ENCODE measurements around the gene ELOVL6. TPM values are rescaled to one million over a fixed set of nuclear protein-coding genes. Genes with fewer than 3 reads are reported as not detected.

Gene ELOVL6
- total and polyA plus RNA-seq, 2 of the 4 experiments (the other 2 are of a cell fraction): 17.9 to 19.0 TPM

DNA sequence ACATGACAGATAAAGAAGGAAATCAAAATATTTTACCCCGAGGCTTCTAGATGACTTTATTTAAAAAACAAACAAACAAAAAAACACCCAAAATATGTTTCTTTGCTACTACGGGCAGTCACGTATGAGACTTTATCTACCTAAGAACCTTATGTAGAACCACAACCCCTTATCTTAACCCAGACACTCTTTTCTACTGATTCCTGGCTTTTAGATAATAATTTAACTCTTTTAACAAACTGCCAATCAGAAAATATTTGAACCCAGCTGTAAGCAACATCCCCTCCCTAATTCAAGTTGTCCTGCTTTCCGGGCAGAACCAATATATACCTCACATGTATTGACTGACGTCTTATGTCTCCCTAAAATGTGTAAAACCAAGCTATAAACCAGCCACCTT lies 15.4 kb downstream of the ELOVL6 start:
- Histone ChIP-seq H3K9me3 (ENCODE audit: control insufficient read depth, insufficient read depth, low read length) (no peaks in the 10 kb centered on the region), H2BK120ac (ENCODE audit: low read depth, low read length) (no peak overlapping the region), H3K9me1 (ENCODE audit: insufficient read depth, low read length) (no peaks in the 10 kb centered on the region), H3K4me1 (ENCODE audit: control insufficient read depth, insufficient read depth, low read length) (0 out of 2 replicates have a peak, but pooled peaks cover 2% of the 10 kb centered on the region), H2BK5ac (ENCODE audit: low read depth, low read length, poor library complexity, severe bottlenecking) (no peak overlapping the region), H3K18ac (ENCODE audit: low read depth, low read length) (no peak overlapping the region), H3K14ac (replicated peaks; ENCODE audit: low read depth, low read length) (no peak overlapping the region), H2AK5ac (ENCODE audit: low read depth, low read length) (no peak overlapping the region), H3K56ac (ENCODE audit: extremely low read depth, insufficient read depth, low read length) (no peak overlapping the region), H3K4me2 (ENCODE audit: low read depth, low read length) (no peak overlapping the region), H2AFZ (replicated peaks; ENCODE audit: low read length, poor library complexity) (no peak overlapping the region), H4K5ac (ENCODE audit: low read depth, low read length) (no peak overlapping the region), H3K27me3 (ENCODE audit: control insufficient read depth, insufficient read depth, low read length) (no peaks in the 10 kb centered on the region), H3K4ac (ENCODE audit: low read depth, low read length) (no peak overlapping the region), H2BK20ac (ENCODE audit: low read depth, low read length) (no peak overlapping the region), H4K8ac (ENCODE audit: low read depth in 2 of 2, low read length in 2 of 2) (no peak overlapping the region), H3K36me3 (ENCODE audit: control insufficient read depth, insufficient read depth, low read length) (no peaks in the 10 kb centered on the region), H2AK9ac (replicated peaks; ENCODE audit: low read depth, low read length, poor library complexity) (no peak overlapping the region), H3K79me1 (ENCODE audit: low read depth in 1 of 2, low read length in 2 of 2) (peaks cover 8 to 9% of the 10 kb centered on the region in 2 experiments; a peak in 3 of 4 replicates), H4K20me1 (ENCODE audit: insufficient read depth, low read length) (no peaks in the 10 kb centered on the region), H4K91ac (ENCODE audit: insufficient read depth, low read depth, low read length) (no peak overlapping the region), H3K4me3 (ENCODE audit: insufficient read depth, low read depth, low read length) (no peak overlapping the region), H3K9ac (ENCODE audit: low read depth, low read length) (no peak overlapping the region), H3K27ac (ENCODE audit: insufficient read depth, low read length) (no peak overlapping the region), H3K23ac (ENCODE audit: low read depth, low read length) (no peak overlapping the region), H2BK15ac (ENCODE audit: low read depth, low read length) (no peak overlapping the region)
- ChIA-PET CTCF (interaction anchor here (0.7 kb wide), 2 partner anchors 18 to 52 kb away, joined by 3 to 4 read pairs; no protein-coding TSS in a partner anchor), POLR2A (ENCODE audit: unreplicated experiment) (no interaction called here)
- in situ Hi-C loops (cut with MboI; ENCODE audit: low sequenced_read_pairs): no loop called here
- 91% methylated on average over 5 of the region's 5 CpGs; no CpG with 5 or more reads in 1 of the 2 experiments for WGBS, 2 experiments (ENCODE audit: extremely low coverage in 2 of 2, insufficient read length in 1 of 2)
- BruUV-seq (replicated peaks): no TSS peak
- dilution Hi-C loops (cut with HindIII; ENCODE audit: low sequenced_read_pairs, unreplicated experiment): no loop called here
- no peak for DNase-seq
- TF ChIP-seq CHD1 (IDR thresholded peaks at IDR 0.05; ENCODE audit: low read depth, low read length): no peak
- intact Hi-C loops (cut with micrococcal nuclease): no loop called here
- ATAC-seq (ENCODE audit: low read depth): no peak
